Osteoblast (primary cell): ENCODE measurements around the gene GABRG3. TPM values are rescaled to one million over a fixed set of nuclear protein-coding genes. Genes with fewer than 3 reads are reported as not detected.

Source experiments
- DNase-seq: peaks from one replicate; pipeline ENCODE4 v3.0.0; 2011; ENCODE audit warnings: low spot score, mixed read lengths; ENCODE audit not compliant: insufficient read length; ENCODE audit errors: missing footprints
- H2AFZ ChIP-seq: 2 replicates; pipeline ENCODE4 v1.6.0; 2011; ENCODE audit warnings: mild to moderate bottlenecking, low read length
- H3K27ac ChIP-seq: 2 replicates; pipeline ENCODE4 v1.5.1; 2011; ENCODE audit warnings: mild to moderate bottlenecking, low read depth, low read length, moderate library complexity
- H3K27me3 ChIP-seq: 2 replicates; pipeline ENCODE4 v1.6.0; 2012; ENCODE audit warnings: mild to moderate bottlenecking, control low read depth, inconsistent platforms, low read length, moderate library complexity; ENCODE audit not compliant: insufficient read depth
- H3K36me3 ChIP-seq: 2 replicates; pipeline ENCODE4 v1.5.1; 2011; ENCODE audit warnings: mild to moderate bottlenecking, low read length, control low read depth, moderate library complexity; ENCODE audit not compliant: insufficient read depth
- H3K4me1 ChIP-seq: 2 replicates; pipeline ENCODE4 v1.5.1; 2011; ENCODE audit warnings: mild to moderate bottlenecking, low read length, control low read depth, moderate library complexity; ENCODE audit not compliant: insufficient read depth
- H3K4me2 ChIP-seq: 2 replicates; pipeline ENCODE4 v1.6.0; 2011; ENCODE audit warnings: mild to moderate bottlenecking, low read length; ENCODE audit not compliant: insufficient read depth
- H3K4me3 ChIP-seq: fragments of 200-600 bp; sonication (generic); 3 replicates; pipeline ENCODE4 v1.5.1; 2012; ENCODE audit warnings: mild to moderate bottlenecking, low read length, inconsistent platforms; ENCODE audit not compliant: insufficient read depth
- H3K79me2 ChIP-seq: 2 replicates; pipeline ENCODE4 v1.6.0; 2012; ENCODE audit warnings: mild to moderate bottlenecking, low read length, control low read depth, inconsistent platforms; ENCODE audit not compliant: insufficient read depth
- H3K9me3 ChIP-seq: 2 replicates; pipeline ENCODE4 v1.5.1; 2011; ENCODE audit warnings: low read depth, low read length, control low read depth
- H4K20me1 ChIP-seq: 2 replicates; pipeline ENCODE4 v1.6.0; 2012; ENCODE audit warnings: mild to moderate bottlenecking, low read length, control low read depth; ENCODE audit not compliant: insufficient read depth
- CTCF ChIP-seq: IDR thresholded peaks from 2 replicates; pipeline ENCODE4 v1.5.1; 2011; ENCODE audit warnings: mild to moderate bottlenecking, low read depth, low read length, moderate library complexity; ENCODE audit errors: extremely low read depth
- total RNA-seq: library from RNA; depleted of rRNA; stranded (reverse); fragments of >200 nt; gene quantifications from 2 replicates; pipeline ENCODE4 v1.2.3, GENCODE V29; 2012

GABRG3 gene
- total RNA-seq, 1 donor = not detected

DNA sequence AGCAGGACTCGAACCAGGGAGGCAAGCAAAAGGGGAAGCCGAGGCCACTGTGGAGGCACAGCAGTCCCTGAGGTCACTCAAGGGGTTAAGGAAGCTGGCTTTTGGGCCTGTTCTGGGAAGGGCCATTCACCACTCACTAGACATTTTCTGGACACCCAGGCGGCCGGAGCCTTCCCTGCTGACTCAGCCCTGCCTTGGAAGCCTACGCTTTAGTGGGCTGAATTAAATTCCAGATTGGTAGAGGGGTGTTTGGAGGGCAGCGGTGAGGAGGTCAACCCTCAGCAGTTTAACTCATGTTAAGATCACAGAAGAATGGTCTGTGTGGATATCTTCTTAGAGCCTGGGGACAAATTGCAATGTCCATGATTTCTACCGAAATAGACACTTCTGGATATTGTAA, 152.8 kb downstream of the GABRG3 start:
- Histone ChIP-seq H3K4me2 (no peak overlapping the region), H2AFZ (no peak overlapping the region), H3K4me3 (no peak overlapping the region), H3K27ac (no peak overlapping the region), H3K9me3 (peaks cover 4% of the 10 kb centered on the region), H3K27me3 (no peaks in the 10 kb centered on the region), H3K79me2 (no peaks in the 10 kb centered on the region), H4K20me1 (no peaks in the 10 kb centered on the region), H3K36me3 (no peaks in the 10 kb centered on the region), H3K4me1 (no peaks in the 10 kb centered on the region)
- no peak for TF ChIP-seq CTCF
- no peak for DNase-seq

GRCh38 chr15:27124287-27124871, 153.4 kb downstream of the GABRG3 start:
- Histone ChIP-seq H3K4me1 (no peaks in the 10 kb centered on the region), H3K27ac (no peak overlapping the region), H4K20me1 (no peaks in the 10 kb centered on the region), H2AFZ (no peak overlapping the region), H3K36me3 (no peaks in the 10 kb centered on the region), H3K27me3 (no peaks in the 10 kb centered on the region), H3K4me2 (no peak overlapping the region), H3K9me3 (peaks cover 4% of the 10 kb centered on the region), H3K4me3 (no peak overlapping the region), H3K79me2 (no peaks in the 10 kb centered on the region)
- DNase-seq = no peak
- TF ChIP-seq CTCF = no peak

- no peak overlapping the region for H3K4me3 ChIP-seq
- H4K20me1 ChIP-seq = no peaks in the 10 kb centered on the region
- TF ChIP-seq CTCF = no peak
- H3K36me3 ChIP-seq = no peaks in the 10 kb centered on the region
- peaks cover 4% of the 10 kb centered on the region for H3K9me3 ChIP-seq
- H3K27me3 ChIP-seq = no peaks in the 10 kb centered on the region
- no peak overlapping the region for H2AFZ ChIP-seq
- H3K4me1 ChIP-seq = no peaks in the 10 kb centered on the region
- no peaks in the 10 kb centered on the region for H3K79me2 ChIP-seq
- no peak overlapping the region for H3K4me2 ChIP-seq
- no peak overlapping the region for H3K27ac ChIP-seq
- DNase-seq = no peak
Observed at GRCh38 chr15:27125185-27125584, 154.2 kb downstream of the GABRG3 start.

GRCh38 chr15:27126449-27126848, 155.5 kb downstream of the GABRG3 start:
- Histone ChIP-seq H3K9me3 (peaks cover under 1% of the 10 kb centered on the region), H3K79me2 (no peaks in the 10 kb centered on the region), H3K27me3 (no peaks in the 10 kb centered on the region), H4K20me1 (no peaks in the 10 kb centered on the region), H3K4me3 (no peak overlapping the region), H3K4me2 (no peak overlapping the region), H3K27ac (no peak overlapping the region), H3K36me3 (no peaks in the 10 kb centered on the region), H3K4me1 (no peaks in the 10 kb centered on the region), H2AFZ (no peak overlapping the region)
- no peak for TF ChIP-seq CTCF
- no peak for DNase-seq
